Retina (tissue), 1 donor: ENCODE results near the gene AOX1.
"Not testable (repeated sequence)": the region's sequence is repeated elsewhere in the genome, so short reads cannot be mapped to it uniquely, and the experiment has no call there.

ENCODE experiments used
- DNase-seq: peaks from one replicate; pipeline ENCODE4 v3.0.0-alpha.2; 2016

The AOX1 gene

GRCh38 chr2:200631287-200631686 is 45.5 kb downstream of the AOX1 start:
- no peak for DNase-seq

- DNase-seq = no peak
Measured at GRCh38 chr2:200634231-200634964, 48.6 kb downstream of the AOX1 start.

GRCh38 chr2:200635251-200635650 is 49.4 kb downstream of the AOX1 start:
- DNase-seq = no peak

GRCh38 chr2:200637901-200638300 is 52.1 kb downstream of the AOX1 start:
- no peak for DNase-seq

- DNase-seq = no peak
Measured at GRCh38 chr2:200640176-200640575, 54.4 kb downstream of the AOX1 start.

- no peak for DNase-seq
Measured at GRCh38 chr2:200640901-200641300, 55.1 kb downstream of the AOX1 start.

GRCh38 chr2:200648518-200649281 is 62.9 kb downstream of the AOX1 start:
- not testable (repeated sequence) for DNase-seq

GRCh38 chr2:200649724-200650123 is 63.9 kb downstream of the AOX1 start:
- no peak for DNase-seq

GRCh38 chr2:200650195-200650594 is 64.4 kb downstream of the AOX1 start:
- DNase-seq = no peak

GRCh38 chr2:200652158-200652557 is 66.3 kb downstream of the AOX1 start:
- DNase-seq = no peak

- no peak for DNase-seq
Measured at GRCh38 chr2:200653021-200653420, 67.2 kb downstream of the AOX1 start.

GRCh38 chr2:200654823-200655222 is 69.0 kb downstream of the AOX1 start:
- DNase-seq = no peak

- DNase-seq = no peak
Measured at GRCh38 chr2:200655918-200656580, 70.2 kb downstream of the AOX1 start.

GRCh38 chr2:200658278-200658864 is 72.6 kb downstream of the AOX1 start:
- DNase-seq = no peak

GRCh38 chr2:200659410-200659809 is 73.6 kb downstream of the AOX1 start:
- DNase-seq = no peak

GRCh38 chr2:200661477-200661876 is 75.7 kb downstream of the AOX1 start:
- DNase-seq = no peak

- DNase-seq = no peak
Measured at GRCh38 chr2:200662727-200663126, 76.9 kb downstream of the AOX1 start.

GRCh38 chr2:200664770-200665494 is 79.1 kb downstream of the AOX1 start:
- DNase-seq = no peak

GRCh38 chr2:200665626-200666453 is 80.0 kb downstream of the AOX1 start:
- no peak for DNase-seq

- DNase-seq = no peak
Measured at GRCh38 chr2:200667413-200667812, 81.6 kb downstream of the AOX1 start.

- DNase-seq = no peak
Measured at GRCh38 chr2:200668478-200668877, 82.7 kb downstream of the AOX1 start.

GRCh38 chr2:200669308-200669707 is 83.5 kb downstream of the AOX1 start:
- DNase-seq = no peak
